Stimulated activated naive CD4-positive, alpha-beta T cell (primary cell): Measurements from ENCODE around the gene VRK3.

ENCODE experiments used
- DNase-seq, 6 experiments: peaks; one replicate each; lab custom pipeline; 2025; lab: John Stamatoyannopoulos, UW

The VRK3 gene

DNA sequence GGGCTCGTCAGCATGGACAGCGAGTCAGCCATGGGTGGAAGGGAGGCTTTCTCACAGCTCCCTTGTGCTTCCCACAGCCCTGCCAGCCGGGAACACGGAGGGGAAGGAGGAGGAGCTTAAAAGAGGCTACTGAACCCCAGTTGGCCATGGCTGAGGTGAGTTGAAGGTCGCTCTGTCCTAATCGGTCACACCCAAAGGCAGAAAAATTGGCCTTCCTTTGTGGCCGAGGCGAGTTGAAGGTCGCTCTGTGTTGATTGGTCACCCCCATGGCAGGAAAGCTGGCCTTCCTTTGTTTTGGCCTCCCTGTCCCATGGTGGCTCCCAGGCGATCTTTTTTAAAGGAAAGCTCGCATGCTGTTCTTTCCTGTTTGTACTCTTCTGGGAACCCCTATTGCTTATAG lies 5.8 kb upstream of the VRK3 start:
- DNase-seq, result no peak

DNA sequence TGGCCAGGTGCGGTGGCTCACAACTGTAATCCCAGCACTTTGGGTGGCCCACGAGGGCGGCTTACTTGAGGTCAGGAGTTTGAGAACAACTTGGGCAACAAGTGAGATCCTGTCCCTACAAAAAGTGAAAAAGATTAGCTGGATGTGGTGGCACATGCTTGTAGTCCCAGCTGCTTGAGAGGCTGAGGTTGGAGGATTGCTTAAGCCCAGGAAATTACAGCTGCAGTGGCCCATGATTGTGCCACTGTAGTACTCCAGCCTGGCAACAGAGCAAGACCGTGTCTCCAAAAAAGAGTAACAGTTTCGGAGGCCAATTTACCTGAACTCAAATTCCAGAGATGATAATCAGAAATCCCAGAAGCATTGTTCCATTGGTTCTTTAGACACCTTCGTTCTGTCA lies 5.1 kb upstream of the VRK3 start:
- no peak for DNase-seq

DNA sequence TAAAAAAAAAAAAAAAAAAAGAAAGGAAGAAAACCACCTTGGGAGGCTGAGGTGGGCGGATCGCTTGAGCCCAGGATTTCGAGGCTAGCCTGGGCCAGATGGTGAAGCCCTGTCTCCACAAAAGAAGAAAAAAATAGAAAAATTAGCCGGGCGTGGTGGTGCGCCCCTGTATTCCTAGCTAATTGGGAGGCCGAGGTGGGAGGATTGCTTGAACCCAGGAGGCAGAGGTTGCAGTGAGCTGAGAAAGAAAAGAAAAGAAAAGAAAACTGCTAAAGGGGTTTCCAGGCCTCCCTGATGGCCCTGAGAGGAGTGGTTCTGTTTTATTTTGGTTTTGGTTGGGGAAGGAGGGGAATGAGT lies 1.4 kb upstream of the VRK3 start:
- DNase-seq, result no peak

DNA sequence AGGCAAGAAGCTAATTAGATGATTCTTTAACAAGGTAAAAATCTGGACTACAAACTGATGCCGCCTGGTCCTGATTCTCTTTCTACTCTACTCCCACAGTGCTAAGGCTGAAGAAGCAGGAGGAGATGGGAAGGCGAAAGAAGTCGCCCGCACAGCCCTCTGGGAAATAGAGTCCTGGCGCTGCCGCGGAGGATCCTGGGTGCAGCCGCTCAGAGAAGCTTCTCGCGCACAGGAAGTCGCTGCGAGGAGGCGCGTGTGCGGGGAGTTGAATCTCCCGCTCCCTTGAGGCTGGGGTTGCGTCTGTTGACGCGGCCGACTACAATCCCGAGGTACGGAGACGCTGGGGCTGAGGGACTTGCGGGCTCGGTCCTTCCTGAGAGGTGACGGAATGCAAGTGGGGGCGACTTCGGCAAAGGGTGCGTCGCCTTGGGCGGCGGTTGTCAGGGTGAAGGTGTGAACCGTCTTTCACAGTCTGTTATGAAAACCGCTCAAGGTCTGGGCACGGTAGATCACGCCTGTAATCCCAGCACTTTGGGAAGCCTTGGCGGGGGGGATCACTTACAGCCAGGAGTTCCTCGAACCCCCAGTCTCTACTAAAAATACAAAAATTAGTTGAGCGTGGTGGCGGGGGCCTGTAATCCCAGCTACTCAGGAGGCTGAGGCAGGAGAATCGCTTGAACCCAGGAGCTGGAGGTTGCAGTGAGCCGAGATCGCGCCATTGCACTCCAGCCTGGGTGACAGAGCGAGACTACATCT lies 800 bp upstream of the VRK3 start, which contains the start of gene ZNF473:
Gene ZNF473 (plus strand): TSS at position 212 of the 756 bp plus-strand sequence. CDS start 5,078 bp downstream, outside the sequence.
- DNase-seq, result peak in 5 of 6 experiments; percentile 85 to 99 (median 93)

DNA sequence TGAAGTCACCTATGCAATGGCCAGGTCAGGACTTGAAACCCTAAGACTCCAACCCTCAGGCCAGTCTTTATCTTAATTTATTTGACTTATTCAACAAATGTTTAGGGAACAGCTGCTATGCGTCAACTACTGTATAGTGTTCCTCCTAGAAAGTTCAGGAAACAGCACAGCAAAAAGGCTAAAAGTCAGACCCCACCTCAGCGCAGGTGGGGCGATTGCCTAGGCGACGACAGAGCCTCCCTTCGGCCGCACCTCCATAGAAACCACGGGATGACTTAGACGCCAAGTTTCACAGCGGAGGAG lies 502 bp downstream of the VRK3 start:
- DNase-seq, result no peak

DNA sequence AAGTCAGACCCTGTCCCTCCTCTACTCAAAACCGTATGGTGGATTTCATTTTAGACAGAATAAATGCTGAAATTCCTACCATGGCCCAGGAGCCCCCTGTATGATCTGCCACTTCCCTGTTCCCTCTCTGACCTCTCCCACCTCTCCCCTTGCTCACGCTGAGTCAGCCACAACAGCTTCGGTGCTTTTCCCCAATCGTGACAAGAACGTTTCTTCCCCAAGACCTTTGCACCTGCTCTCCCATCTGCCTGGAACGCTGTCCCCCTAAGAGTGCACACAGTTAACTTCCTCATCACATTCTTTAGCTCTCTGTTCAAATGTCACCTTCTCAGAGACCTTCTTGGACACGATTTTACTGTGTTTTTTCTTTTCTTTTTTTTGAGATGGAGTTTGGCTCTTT lies 2.3 kb downstream of the VRK3 start:
- no peak for DNase-seq

DNA sequence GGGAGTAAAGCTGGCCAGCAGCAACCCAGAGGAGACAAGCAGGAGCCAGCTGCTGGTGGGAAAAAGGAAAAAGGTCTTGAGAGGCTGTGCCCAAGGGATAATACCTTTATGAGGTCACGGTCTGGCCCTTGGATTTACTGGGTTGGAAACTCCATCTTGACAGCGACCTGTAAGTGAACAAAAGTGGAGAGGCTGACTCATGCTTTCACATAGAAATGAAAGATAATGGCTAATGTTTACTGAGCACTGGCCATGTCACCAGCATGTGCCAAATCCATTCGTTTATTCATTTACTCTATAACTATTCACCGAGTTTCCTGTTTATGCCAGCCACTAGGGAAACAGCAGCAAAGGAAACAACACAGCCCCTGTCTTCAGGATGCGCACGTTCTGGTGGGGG lies 4.7 kb downstream of the VRK3 start:
- DNase-seq, result no peak

DNA sequence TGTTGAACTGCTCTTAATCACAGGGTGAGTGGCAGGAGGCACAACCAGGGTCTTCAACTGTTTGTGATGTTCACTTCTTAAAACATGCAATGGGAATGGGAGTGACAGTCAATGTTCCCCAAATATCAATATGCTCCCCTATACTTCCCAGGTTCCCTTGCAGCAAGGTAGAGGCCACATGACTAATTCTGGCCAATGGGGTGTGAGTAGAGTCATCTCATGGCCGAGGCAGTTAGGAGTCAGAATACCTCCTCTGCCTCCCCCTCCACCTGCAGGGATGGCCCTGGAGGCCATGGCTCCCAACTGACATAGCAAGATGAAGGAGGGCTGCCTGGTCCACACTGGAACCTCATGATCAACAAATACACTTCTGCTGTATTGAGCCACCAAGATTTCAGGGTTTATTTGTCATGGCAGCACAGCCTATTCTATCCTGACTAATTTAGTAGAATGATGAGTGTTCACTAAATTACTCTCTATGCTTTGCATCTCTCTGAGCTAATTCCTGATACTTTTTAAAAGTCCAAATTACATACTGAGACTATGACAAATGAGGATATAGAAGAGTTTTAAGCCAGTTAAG lies 8.9 kb downstream of the VRK3 start:
- no peak for DNase-seq

DNA sequence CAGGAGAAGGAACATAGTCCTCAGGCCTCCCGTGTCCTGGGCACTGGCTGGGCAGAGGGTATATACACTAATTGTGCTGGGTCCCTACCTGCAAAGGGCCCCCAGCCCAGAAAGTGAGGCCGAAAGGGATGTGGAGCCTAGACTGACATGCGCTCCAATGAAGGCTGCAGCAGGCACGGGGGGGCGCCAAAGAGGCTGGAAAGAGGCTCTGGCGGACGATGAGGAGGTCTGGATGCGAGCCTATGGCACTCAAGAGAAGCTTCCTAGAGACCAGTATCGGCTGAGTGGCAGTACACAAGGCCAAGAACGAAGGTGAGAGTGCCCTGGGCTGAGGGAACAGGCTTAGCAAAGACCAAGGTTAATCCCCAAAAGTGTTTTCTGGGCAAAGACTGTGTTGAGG lies 16.6 kb downstream of the VRK3 start:
- DNase-seq, result no peak

DNA sequence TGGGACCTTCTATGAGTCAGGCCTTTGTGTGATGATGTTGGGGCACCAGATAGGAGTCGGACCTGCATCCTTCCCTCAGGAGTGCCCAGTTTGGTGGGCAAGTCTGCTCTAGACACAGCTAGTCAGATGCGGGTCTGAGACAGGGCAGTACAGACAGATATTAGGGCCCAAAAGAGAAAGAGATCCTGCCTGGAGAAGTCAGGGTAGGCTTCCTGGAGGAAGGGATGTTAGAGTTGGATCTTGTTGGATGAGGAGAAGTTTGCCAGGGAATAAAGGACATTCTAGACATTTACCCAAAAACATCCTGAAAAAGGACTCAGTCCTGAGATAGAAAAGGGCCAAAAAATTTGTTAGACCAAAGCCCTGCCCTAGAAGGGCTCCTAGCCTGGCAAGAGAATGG lies 17.2 kb downstream of the VRK3 start:
- DNase-seq, result no peak

DNA sequence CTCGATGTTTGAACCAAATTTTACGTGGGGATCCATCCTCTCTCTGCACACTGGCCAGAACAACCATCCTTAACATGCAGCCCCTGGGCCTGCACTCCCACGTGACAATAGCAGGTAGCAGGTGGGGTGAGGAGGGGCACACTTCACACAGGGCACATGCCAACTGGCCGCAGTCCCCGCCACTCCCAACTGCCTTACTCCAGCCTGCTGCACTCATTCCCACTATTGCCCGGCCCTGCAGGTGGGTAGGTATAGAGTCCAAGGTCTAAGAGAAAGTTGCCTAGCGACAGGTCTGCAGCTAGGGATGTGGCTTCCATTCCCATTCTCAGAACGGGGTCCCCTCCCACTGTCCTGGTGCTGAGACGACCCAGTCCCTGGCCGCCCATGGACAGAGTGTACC lies 18.0 kb downstream of the VRK3 start:
- DNase-seq, result no peak

DNA sequence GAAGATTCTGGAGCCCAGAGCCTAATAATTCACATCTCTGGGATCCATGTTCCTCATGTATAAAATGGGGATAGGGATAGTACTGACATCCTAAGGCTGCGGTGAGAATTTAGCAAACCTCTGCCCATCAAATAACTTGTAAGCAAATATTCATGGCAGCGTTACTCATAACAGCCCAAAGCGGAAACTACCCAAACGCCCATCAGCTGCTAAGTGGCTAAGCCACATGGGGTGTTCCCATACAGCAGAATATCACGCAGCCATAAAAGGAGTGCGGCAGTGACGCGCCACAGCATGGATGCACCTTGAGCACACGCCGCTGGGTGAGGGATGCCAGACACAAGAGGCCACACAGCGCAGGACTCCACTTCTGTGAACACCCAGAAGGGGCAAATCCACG lies 19.7 kb downstream of the VRK3 start:
- DNase-seq, result no peak

DNA sequence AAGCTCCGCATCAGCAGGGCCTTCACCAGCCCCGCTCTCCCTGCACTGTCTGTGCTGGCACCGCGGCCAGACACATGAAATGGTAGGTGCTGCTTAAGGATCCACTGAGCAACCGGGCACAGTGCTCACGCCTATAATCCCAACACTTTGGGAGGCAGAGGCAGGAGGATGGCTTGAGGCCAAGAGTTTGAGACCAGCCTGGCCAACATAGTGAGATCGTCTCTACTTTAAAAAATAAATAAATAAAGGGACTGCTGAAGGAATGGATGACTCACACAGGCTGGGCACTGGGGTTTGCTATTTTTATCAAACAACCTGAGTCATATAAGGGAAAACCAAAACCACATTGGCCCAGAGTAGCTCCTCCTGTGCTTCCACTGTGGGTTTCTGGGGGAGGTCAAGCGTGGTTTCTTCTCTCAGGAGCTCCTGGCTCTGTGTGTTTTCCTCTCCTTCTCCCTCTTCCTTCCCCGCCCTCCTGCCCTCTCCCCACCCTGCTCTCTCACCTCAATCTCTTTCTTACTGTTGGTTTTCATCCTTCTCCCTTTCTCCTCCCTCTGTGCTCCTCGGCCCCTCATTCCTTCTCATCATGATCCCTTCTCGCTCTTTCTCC lies 21.3 kb downstream of the VRK3 start:
- no peak for DNase-seq

DNA sequence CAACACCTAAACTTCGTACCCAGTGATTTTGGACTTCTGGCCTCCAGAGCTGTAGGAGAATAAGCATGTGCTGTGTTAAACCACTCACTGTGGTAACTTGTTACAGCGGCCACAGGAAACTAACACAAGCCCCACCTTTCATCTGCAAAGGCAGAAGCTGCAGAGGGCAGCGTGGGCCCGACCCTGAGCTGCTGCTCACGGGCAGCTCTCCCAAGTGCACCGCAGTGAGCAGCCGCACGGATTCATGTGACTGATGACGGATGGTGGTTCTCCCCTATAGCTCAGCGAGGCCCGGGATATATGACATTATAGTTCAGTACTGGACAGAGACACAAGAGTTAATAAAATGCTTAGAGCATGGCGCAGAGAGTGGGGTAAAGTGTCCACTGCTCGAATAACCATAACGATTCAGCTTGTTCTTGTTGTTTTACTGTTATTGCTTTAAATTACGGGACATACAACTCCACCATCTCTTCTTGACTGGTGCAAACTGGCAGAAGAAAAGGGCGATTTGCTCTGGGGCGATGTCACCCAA lies 21.9 kb downstream of the VRK3 start:
- no peak for DNase-seq

DNA sequence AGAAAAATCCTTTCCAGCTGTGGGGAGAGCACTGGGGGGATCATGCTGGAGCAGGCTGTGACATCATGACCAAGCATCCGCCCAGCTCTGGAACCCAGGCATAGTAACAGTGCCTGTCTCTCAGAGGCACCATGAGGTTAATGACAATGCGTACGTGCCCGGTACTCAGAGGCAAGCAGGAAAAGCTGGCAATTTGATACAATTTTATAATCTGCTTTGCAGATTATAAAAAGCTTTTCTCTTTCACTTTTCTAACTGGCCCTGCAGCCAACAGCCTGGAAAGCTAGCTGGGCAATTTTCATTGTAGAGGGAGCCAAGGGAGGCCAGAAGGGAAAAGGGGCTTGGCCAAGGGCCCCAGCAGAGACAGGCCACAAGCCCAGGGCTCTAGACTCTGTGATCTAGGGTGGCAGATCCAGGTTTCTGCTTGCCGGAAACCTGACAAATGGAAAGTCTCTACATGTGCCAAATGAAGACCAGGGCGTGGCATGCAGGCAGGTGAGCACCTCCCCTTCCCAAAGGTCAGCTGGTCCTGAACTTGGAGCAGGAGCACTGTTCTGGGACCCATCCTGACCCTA lies 22.7 kb downstream of the VRK3 start:
- DNase-seq, result no peak

DNA sequence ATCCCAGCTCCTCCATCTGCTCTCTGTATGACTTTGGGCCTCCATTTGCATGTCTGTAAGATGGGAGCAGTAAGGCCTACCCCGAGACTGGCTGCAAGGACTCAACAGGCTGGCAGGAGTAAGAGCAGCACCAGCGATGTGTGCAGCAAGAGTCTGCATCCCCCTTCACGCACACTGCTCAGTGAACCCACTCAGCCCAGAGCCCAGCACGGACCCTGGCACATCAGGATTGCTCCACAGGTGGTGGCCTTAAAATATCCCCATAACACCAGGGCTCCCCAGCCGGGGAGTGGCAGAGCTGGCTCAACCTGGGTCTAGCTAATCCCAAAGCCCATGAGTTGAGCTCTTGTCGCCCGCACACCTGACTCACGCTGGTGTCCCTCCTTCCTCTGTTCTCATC lies 23.4 kb downstream of the VRK3 start:
- no peak for DNase-seq

DNA sequence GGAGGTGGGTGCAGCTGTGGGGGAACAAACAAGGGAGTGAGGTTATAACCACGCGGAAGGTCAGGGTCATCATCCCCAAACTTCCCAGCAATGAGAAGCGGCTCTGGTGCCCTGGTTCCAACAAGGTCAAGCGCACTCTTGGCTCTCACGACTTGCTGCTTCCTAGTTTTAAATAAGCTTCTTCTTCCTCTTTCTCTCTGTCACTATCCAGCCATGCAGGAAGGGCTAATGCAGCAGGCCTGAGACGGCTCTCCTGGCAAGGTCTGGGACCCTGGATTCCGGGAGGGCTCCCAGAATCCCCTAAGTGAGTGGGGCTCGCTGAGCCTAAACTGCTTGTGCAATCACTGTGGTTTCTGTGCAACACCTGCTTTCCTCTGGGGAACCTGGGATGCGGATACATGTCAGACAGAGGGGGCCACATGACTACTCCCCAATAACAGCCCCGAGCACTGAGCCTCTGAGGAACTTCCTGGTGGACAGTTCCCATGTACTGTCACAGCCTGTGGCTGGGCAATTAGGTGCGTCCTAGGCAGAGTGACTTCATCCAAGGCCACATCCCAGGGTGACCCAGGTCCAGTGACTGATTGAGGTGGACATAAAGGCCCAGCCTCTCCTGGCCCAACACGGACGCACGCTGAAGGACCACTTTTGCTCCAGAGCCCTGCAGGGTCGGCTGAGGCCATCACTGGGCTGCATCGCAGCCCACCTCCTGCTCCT lies 24.2 kb downstream of the VRK3 start:
- DNase-seq, result no peak

DNA sequence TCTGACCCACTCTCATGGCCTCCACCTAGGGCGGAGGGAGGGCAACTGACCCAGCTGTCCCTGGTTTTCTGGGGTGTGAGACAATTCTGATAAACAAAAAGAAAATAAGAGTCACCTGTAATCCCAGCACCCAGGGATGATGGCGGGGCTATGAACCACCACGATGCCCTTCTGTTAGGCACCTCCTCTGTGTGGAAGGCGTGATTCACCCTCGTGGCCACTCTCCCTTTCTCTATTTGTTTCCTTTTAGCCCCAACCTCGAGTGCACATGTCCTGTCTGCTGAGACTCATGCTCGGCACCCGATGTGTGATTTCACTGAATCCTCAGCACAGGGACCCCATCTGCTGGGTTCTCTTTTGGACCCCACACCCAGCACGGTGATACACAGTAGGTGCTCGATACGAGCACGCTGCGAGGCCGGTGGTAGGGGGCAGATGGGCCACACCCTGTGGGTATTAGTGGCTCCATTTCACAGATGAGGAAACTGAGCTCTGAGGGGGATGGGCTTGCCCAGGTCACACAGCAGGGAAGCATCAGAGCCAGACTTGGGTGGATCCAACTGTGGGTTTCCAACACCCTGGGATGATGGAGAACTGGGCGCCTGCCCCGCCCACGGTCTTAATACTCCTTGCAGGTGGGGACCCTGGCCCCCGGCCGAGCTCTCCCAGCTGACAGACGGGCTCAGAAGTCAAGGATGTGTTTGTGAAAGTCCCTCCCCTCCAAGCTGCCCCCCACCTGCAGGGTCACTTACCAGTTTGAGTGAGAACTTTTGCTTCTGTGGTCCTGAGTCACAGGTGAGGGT lies 24.9 kb downstream of the VRK3 start:
- DNase-seq, result no peak

DNA sequence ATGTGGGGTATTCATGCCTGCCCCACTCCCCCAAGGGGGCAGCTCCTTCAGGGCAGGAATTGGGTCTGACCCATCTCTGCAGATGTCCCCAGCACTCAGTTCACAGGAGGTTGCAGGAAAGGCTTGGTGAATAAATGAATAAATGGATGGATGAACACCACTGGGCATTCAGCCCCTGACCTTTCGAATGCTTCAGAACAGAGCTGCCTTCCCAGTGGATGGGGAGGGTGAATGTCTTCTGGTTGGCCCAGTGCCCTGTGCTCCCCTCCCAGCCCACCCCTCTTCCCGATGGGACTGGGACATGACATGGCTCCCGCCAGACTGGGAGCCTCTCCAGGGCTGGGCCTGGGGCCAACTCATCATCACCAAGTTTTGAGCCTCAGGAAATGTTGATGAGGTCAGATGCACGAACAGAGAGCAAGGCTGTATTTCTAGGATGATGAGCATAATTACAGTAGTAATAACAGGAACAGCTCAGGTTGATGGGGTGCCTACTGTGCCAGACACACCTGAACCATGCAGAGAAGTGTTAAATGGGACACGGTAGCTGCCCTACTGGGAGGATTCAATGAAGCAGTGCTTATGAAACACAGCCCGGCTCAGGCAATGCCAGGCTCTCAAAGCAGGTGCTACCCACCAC lies 25.7 kb downstream of the VRK3 start:
- DNase-seq, result no peak

DNA sequence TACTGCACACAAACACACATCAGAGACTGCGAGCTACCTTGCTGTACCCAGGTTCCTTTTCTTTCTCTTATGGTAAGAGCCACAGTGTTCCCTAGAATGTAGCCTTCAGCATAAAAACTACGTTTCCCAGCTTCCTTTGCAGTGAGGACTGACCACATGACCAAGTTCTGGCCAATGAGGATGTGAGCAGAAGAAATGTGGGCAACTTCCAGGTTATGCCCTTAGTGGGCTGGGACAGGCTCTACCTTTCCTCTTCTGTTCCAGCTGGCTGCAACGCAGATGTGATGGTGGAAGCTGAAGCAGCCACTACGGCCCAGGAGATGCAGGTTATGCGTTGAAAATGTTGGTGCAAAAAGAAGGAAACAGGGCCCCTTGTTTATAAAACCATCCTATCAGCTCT lies 27.5 kb downstream of the VRK3 start:
- peak in 1 of 6 experiments; percentile 5 for DNase-seq

DNA sequence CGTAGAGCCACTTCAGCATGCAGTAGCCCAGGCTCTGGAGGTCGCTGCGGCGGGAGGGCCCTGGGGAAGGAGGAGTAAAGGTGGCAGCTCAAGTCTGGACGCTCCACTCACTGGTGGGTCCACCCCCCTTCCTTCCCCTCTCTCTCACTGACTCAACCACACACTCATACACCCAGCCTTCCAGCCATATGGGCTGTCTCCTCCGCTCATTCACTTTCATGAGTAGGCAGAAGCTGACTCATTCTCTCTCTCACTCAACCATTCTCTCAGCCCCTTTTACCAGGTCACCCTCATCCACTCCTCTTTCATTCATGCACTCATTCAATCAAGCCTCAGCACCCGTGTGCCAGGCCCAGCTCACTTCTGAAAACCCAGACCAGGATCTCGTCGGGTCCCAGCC lies 36.7 kb downstream of the VRK3 start:
- no peak for DNase-seq
